ENCODE results near the gene JARID2. TPM values are rescaled to one million over a fixed set of nuclear protein-coding genes. Genes with fewer than 3 reads are reported as not detected.
"Not testable (repeated sequence)": the region's sequence is repeated elsewhere in the genome, so short reads cannot be mapped to it uniquely, and the experiment has no call there.

JARID2 gene
- total RNA-seq, 2 donors from 2014 or later, result 20.7 to 50.3 TPM

DNA sequence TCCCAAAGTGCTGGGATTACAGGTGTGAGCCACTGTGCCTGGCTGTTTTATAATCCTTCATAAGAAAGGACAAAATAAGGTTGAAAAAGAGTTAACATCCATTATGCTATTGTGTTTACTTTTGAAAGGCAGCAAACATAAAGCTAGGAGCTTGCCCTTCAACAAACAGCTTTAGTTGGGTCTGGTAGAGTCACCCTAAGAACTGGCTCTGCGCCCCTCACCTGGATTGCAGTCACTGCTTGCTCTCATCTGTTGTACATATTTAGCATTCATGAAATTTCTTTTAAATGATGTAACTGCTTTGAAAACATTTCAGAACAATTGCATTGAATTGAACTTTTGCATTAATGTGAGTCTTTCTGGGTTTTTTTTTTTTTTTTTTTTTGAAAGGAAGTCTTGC lies 38.9 kb downstream of the JARID2 start:
- Mint-ChIP-seq H3K9me3 (no peaks in the 10 kb centered on the region), H3K27ac (no peak overlapping the region), H3K36me3 (ENCODE audit: low read depth) (peaks cover 83% of the 10 kb centered on the region), H3K4me3 (no peak overlapping the region), H3K27me3 (no peaks in the 10 kb centered on the region), H3K4me1 (peaks cover 39% of the 10 kb centered on the region)
- no peak for ATAC-seq (replicated peaks)

GRCh38 chr6:15285682-15286294 lies 39.9 kb downstream of the JARID2 start:
- no peak for ATAC-seq (replicated peaks)
- Mint-ChIP-seq H3K4me3 (no peak overlapping the region), H3K27ac (no peak overlapping the region), H3K9me3 (no peaks in the 10 kb centered on the region), H3K27me3 (no peaks in the 10 kb centered on the region), H3K36me3 (ENCODE audit: low read depth) (peaks cover 80% of the 10 kb centered on the region), H3K4me1 (peaks cover 38% of the 10 kb centered on the region)

DNA sequence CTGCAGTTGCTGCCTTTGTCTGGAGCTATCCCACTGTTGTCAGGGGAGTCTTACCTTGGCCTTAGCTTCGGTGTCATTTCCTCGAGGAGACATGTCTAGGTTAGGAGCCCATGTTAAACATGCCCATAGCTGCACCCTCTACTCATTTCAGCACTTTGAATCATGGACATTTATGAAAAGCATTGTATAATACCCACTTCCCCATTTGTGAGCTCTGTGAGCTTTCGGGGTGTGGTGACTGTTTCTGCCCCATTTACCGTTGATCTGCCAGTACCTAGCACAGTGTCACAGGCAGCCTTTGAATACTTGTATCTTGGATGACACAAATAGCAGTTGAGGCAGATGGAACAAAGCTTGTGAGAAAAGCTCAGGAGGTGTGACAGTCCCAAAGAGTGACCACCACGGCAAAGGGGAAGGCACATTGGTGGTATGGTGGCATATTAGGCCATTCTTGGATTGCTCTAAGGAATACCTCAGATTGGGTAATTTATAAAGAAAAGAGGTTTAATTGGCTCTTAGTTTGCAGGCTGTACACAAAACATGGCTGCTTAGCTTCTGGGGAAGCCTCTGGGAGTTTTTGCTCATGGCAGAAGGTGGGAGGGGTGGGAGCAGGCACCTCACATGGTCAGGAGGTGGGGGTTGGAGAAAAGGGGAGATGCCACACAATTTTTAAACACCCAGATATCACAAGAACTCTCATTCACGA lies 42.0 kb downstream of the JARID2 start:
- Mint-ChIP-seq H3K4me3 (no peak overlapping the region), H3K27me3 (no peaks in the 10 kb centered on the region), H3K36me3 (ENCODE audit: low read depth) (peaks cover 81% of the 10 kb centered on the region), H3K27ac (no peak overlapping the region), H3K9me3 (no peaks in the 10 kb centered on the region), H3K4me1 (peaks cover 30% of the 10 kb centered on the region)
- peak; percentile 42 for ATAC-seq (replicated peaks)

DNA sequence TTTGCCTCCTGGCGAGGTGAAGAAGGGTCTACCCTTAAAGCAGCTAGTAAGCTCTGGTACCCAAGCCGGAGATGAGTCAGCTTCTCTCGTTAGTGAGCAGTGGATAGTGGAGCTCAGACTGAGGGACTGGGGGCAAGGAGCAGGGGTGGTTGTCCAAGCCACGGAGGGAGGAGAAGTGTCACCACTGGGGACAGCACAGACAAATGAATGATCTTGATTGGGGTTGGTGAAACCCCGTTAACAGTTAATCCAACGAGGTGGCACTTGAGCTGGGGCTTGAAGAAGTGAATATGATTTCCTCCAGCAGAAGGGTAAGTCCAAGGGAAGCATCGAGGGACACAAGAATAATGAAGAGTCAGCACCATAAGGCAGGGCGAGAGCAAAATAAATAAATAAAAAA lies 43.0 kb downstream of the JARID2 start:
- Mint-ChIP-seq H3K27me3 (no peaks in the 10 kb centered on the region), H3K27ac (peak overlapping the region; percentile 48), H3K4me3 (peak overlapping the region; percentile 30), H3K36me3 (ENCODE audit: low read depth) (peaks cover 81% of the 10 kb centered on the region), H3K9me3 (no peaks in the 10 kb centered on the region), H3K4me1 (peaks cover 34% of the 10 kb centered on the region)
- no peak for ATAC-seq (replicated peaks)

- H3K4me1 Mint-ChIP-seq, result peaks cover 37% of the 10 kb centered on the region
- ATAC-seq (replicated peaks); H3K27me3 Mint-ChIP-seq; H3K27ac Mint-ChIP-seq; H3K9me3 Mint-ChIP-seq: not testable (repeated sequence)
- H3K4me3 Mint-ChIP-seq, result peak overlapping the region; percentile 0
- H3K36me3 Mint-ChIP-seq (ENCODE audit: low read depth), result peaks cover 81% of the 10 kb centered on the region
Observed at GRCh38 chr6:15289456-15289855, 43.6 kb downstream of the JARID2 start.

DNA sequence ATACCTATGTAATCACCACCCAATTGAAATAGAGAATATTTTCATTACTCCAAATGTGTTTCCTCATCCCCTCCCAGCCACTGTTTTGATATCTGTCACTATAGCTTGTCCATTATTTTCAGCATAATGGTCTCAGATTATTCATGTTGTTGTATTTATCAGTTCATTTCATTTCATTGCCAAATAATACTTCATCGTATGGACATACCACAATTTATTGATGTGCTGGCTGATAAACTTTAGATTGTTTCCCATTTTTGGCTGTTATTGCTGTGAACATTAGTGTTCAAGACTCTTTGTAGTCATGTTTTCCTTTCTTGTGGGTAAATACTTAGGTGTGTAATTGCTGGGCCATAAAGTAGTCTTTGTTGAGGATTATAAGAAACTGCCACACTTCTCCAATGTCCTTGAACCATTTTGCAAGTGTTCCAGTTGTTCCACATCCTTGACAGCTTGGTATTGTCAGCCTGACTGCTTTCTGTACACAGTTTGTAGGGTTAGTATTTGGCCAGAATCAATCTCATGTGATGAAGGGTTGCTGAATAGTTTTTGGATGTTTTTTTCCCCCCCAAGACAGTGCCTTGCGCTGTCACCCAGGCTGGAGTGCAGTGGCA lies 44.3 kb downstream of the JARID2 start:
- H3K9me3 Mint-ChIP-seq, result no peaks in the 10 kb centered on the region

DNA sequence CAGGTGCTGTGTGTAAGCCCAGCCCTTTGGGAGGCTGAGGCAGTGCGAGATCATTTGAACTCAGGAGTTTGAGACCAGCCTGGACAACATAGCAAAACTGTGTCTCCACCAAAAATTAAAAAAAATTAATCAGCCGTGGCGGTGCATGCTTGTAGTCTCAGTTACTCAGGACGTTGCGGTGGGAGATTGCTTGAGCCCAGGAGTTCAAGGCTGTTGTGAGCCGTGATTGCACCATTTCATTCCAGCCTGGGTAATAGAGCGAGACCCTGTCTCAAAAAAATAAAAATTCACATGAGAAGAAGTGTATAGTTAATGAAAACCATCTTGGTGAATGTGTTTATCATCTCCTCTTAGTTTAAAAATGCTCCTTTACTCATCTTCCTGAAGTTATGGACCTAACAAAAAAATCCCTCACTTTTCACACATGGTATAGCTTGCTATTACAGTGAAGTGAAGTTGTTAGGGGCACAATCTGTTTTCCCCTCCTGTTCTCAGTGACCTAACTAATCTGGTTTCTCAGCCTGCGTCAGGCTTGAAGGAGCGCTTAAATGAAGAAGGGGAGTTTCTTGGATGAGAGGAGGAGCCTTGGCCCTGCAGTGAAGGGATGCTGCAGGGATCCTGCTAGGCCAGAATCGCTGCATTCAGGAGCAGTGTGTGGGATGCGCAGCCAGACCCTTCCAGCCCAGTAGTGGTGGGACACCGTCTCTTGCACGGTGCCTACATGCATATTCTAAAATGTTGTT lies 45.3 kb downstream of the JARID2 start:
- Mint-ChIP-seq H3K27ac (no peak overlapping the region), H3K36me3 (ENCODE audit: low read depth) (peaks cover 75% of the 10 kb centered on the region), H3K27me3 (no peaks in the 10 kb centered on the region), H3K4me1 (peaks cover 44% of the 10 kb centered on the region), H3K9me3 (no peaks in the 10 kb centered on the region), H3K4me3 (no peak overlapping the region)
- no peak for ATAC-seq (replicated peaks)

More for the DNA sequence above, 44.3 kb downstream of the JARID2 start:
- Mint-ChIP-seq H3K4me1 (peaks cover 41% of the 10 kb centered on the region), H3K36me3 (ENCODE audit: low read depth) (peaks cover 77% of the 10 kb centered on the region), H3K27me3 (no peaks in the 10 kb centered on the region), H3K4me3 (peak overlapping the region; percentile 0), H3K27ac (no peak overlapping the region)
- ATAC-seq (replicated peaks), result peak; percentile 7

DNA sequence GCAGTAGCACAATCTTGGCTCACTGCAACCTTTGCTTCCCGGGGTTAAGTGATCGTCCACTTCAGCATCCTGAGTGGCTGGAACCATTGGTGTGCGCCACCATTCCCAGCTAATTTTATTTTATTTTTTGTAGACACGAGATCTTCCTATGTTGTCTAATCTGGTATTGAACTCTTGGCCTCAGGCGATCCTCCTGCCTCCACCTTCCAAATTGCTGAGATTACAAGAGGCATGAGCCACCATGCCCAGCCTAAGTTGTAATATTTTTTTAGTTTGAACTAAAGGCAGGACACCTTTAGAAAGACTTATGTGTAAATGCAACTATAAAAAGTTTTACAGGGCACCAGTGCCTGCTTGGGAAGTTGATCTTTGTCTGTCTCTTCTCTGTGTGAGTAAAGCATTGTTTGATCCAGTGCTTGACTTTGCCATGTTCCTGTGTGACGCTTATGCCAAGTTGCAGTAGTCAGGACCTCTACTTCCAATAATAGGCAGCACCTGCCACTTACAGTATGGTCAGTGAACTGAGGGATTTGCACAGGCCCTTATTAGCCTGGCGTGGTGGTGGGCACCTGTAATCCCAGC lies 46.9 kb downstream of the JARID2 start:
- no peak for ATAC-seq (replicated peaks)

GRCh38 chr6:15293674-15294073 lies 47.8 kb downstream of the JARID2 start:
- Mint-ChIP-seq H3K27ac (peak overlapping the region; percentile 6), H3K4me3 (no peak overlapping the region), H3K9me3 (no peaks in the 10 kb centered on the region), H3K27me3 (no peaks in the 10 kb centered on the region), H3K4me1 (peaks cover 49% of the 10 kb centered on the region), H3K36me3 (ENCODE audit: low read depth) (peaks cover 74% of the 10 kb centered on the region)
- no peak for ATAC-seq (replicated peaks)

More for the DNA sequence above, 46.9 kb downstream of the JARID2 start:
- Mint-ChIP-seq H3K4me1 (peaks cover 51% of the 10 kb centered on the region), H3K9me3 (no peaks in the 10 kb centered on the region), H3K27ac (peak overlapping the region; percentile 68), H3K27me3 (no peaks in the 10 kb centered on the region), H3K36me3 (ENCODE audit: low read depth) (peaks cover 74% of the 10 kb centered on the region), H3K4me3 (no peak overlapping the region)

- Mint-ChIP-seq H3K9me3 (no peaks in the 10 kb centered on the region), H3K27me3 (no peaks in the 10 kb centered on the region), H3K36me3 (ENCODE audit: low read depth) (peaks cover 77% of the 10 kb centered on the region), H3K4me3 (peak overlapping the region; percentile 5), H3K4me1 (peaks cover 51% of the 10 kb centered on the region), H3K27ac (peak overlapping the region; percentile 6)
- no peak for ATAC-seq (replicated peaks)
Observed at GRCh38 chr6:15294504-15294903, 48.6 kb downstream of the JARID2 start.

DNA sequence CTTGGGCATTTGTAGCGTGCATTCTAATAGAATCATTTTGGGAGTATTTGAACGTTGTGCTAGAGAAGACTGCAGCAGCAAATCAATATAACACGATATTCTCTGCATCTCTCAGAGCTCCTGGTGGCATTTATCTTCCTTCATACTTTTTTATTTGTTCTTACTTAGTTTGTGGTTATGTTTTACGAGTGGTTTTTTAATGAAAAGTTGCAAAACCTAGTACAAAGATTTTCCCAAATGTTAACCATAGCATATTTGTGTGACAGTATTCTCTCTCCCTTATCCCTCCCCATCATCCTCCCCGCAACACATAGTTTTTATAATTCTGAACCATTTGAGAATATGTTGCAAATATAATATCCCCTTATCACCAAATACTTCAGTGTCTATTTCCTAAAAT lies 50.4 kb downstream of the JARID2 start:
- no peaks in the 10 kb centered on the region for H3K9me3 Mint-ChIP-seq
- no peaks in the 10 kb centered on the region for H3K27me3 Mint-ChIP-seq
- peaks cover 76% of the 10 kb centered on the region for H3K36me3 Mint-ChIP-seq (ENCODE audit: low read depth)
- H3K4me3 Mint-ChIP-seq, result peak overlapping the region; percentile 52
- no peak for ATAC-seq (replicated peaks)
- peak overlapping the region; percentile 81 for H3K27ac Mint-ChIP-seq
- H3K4me1 Mint-ChIP-seq, result peaks cover 57% of the 10 kb centered on the region

- Mint-ChIP-seq H3K27me3 (no peaks in the 10 kb centered on the region), H3K4me1 (peaks cover 59% of the 10 kb centered on the region), H3K9me3 (no peaks in the 10 kb centered on the region), H3K4me3 (peak overlapping the region; percentile 52), H3K27ac (peak overlapping the region; percentile 81), H3K36me3 (ENCODE audit: low read depth) (peaks cover 76% of the 10 kb centered on the region)
- ATAC-seq (replicated peaks), result peak; percentile 66
Observed at GRCh38 chr6:15296735-15297134, 50.9 kb downstream of the JARID2 start.

DNA sequence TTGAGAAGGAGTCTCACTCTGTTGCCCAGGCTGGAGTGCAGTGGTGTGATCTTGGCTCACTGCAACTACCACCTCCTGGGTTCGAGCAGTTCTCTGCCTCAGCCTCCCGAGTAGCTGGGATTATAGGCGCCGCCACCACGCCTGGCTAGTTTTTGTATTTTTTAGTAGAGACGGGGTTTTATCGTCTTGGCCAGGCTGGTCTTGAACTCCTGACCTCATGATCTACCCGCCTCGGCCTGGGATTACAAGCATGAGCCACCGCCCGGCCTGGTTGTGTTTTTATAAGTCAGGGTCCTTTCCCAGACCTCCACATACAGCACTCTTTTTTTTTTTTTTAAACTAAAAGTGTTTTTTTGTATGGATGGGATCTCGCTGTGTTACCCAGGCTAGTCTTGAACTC lies 51.3 kb downstream of the JARID2 start:
- peaks cover 76% of the 10 kb centered on the region for H3K36me3 Mint-ChIP-seq (ENCODE audit: low read depth)
- not testable (repeated sequence) for H3K27me3 Mint-ChIP-seq; ATAC-seq (replicated peaks); H3K9me3 Mint-ChIP-seq; H3K27ac Mint-ChIP-seq
- peaks cover 62% of the 10 kb centered on the region for H3K4me1 Mint-ChIP-seq
- peak overlapping the region; percentile 52 for H3K4me3 Mint-ChIP-seq

- Mint-ChIP-seq H3K27me3 (no peaks in the 10 kb centered on the region), H3K4me1 (peaks cover 57% of the 10 kb centered on the region), H3K4me3 (peak overlapping the region; percentile 54), H3K27ac (peak overlapping the region; percentile 42), H3K9me3 (no peaks in the 10 kb centered on the region), H3K36me3 (ENCODE audit: low read depth) (peaks cover 75% of the 10 kb centered on the region)
- ATAC-seq (replicated peaks), result no peak
Observed at GRCh38 chr6:15297895-15298590, 52.2 kb downstream of the JARID2 start.
